B cell (primary cell): ENCODE results near the gene PRKACB.

Source experiments
- EZH2 ChIP-seq: IDR thresholded peaks from 2 replicates; pipeline ENCODE4 v1.6.1; 2012; ENCODE audit warnings: borderline replicate concordance, low read depth, mild to moderate bottlenecking, moderate library complexity, low read length; ENCODE audit not compliant: insufficient read depth, poor library complexity, severe bottlenecking
- TF ChIP-seq, protein P1 (sequence below): fragments of 200-600 bp; IDR thresholded peaks from one replicate; pipeline ENCODE4 v1.8.0; 2022; ENCODE audit warnings: antibody characterized with exemption, mild to moderate bottlenecking

DNA sequence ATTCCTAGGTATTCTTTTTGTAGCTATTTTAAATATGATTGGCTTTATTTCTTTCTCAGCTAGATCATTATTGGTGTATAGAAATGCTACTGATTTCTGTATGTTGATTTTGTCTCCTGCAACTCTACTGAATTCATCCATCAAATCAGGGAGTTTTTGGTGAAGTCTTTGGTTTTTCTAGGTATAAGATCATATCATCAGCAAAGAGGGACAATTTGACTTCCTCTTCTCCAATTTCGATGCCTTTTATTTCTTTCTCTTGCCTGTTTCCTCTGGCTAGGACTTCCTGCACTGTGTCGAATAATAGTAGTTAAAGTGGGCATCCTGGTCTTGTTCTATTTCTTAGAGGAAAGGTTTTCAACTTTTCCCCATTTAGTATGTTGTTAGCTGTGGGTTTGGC, 27.5 kb upstream of the PRKACB start:
- TF ChIP-seq, protein P1, sequence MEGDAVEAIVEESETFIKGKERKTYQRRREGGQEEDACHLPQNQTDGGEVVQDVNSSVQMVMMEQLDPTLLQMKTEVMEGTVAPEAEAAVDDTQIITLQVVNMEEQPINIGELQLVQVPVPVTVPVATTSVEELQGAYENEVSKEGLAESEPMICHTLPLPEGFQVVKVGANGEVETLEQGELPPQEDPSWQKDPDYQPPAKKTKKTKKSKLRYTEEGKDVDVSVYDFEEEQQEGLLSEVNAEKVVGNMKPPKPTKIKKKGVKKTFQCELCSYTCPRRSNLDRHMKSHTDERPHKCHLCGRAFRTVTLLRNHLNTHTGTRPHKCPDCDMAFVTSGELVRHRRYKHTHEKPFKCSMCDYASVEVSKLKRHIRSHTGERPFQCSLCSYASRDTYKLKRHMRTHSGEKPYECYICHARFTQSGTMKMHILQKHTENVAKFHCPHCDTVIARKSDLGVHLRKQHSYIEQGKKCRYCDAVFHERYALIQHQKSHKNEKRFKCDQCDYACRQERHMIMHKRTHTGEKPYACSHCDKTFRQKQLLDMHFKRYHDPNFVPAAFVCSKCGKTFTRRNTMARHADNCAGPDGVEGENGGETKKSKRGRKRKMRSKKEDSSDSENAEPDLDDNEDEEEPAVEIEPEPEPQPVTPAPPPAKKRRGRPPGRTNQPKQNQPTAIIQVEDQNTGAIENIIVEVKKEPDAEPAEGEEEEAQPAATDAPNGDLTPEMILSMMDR = no peak
- TF ChIP-seq EZH2 = no peak
